Mucosa of rectum (tissue), 2 donors: ENCODE data around the gene PRSS48.

Experiments used
- H3K27ac ChIP-seq, 2 donors: one replicate each; pipeline ENCODE4 v1.7.0; 2013; ENCODE audit warnings: inconsistent platforms in 2 of 2, low read depth in 2 of 2, low read length in 2 of 2
- H3K27me3 ChIP-seq, 2 donors: one replicate each; pipeline ENCODE4 v1.7.0; 2013; ENCODE audit warnings: low read length in 2 of 2; ENCODE audit not compliant: control insufficient read depth in 2 of 2, insufficient read depth in 2 of 2
- H3K36me3 ChIP-seq, 2 donors: one replicate each; pipeline ENCODE4 v1.7.0; 2013; ENCODE audit warnings: low read length in 2 of 2; ENCODE audit not compliant: control insufficient read depth in 2 of 2, insufficient read depth in 2 of 2
- H3K4me1 ChIP-seq, 2 donors: one replicate each; pipeline ENCODE4 v1.7.0; 2013; ENCODE audit warnings: low read length in 2 of 2, mild to moderate bottlenecking in 1 of 2; ENCODE audit not compliant: control insufficient read depth in 2 of 2, insufficient read depth in 2 of 2
- H3K4me3 ChIP-seq, 2 donors: one replicate each; pipeline ENCODE4 v1.7.0; 2013; ENCODE audit warnings: low read length in 2 of 2
- H3K9ac ChIP-seq, 2 donors: one replicate each; pipeline ENCODE4 v1.7.0; 2013; ENCODE audit warnings: low read length in 2 of 2, low read depth in 1 of 2, mild to moderate bottlenecking in 1 of 2
- H3K9me3 ChIP-seq, 2 donors: one replicate each; pipeline ENCODE4 v1.7.0; 2013; ENCODE audit warnings: low read length in 2 of 2; ENCODE audit not compliant: control insufficient read depth in 2 of 2
- donor health status: healthy.
- donor health status: Normal muscosa, but diverticular disease.

Gene PRSS48

GRCh38 chr4:151325111-151325948, 48.4 kb downstream of the PRSS48 start, which contains the start of gene SH3D19:
SH3D19 (minus strand) TSS chr4:151325605; CDS start chr4:151325352, 253 bp downstream.
- Histone ChIP-seq H3K9me3 (no peaks in the 10 kb centered on the region), H3K9ac (peak within 1 kb of the TSS; percentile 79 to 94), H3K27ac (peak within 1 kb of the TSS; percentile 93 to 95), H3K36me3 (no peaks in the 10 kb centered on the region), H3K4me3 (peak within 1 kb of the TSS; percentile 63 to 87), H3K4me1 (peaks cover 19 to 56% of the 10 kb centered on the region in 2 donors), H3K27me3 (no peaks in the 10 kb centered on the region)

- Histone ChIP-seq H3K36me3 (no peaks in the 10 kb centered on the region), H3K9ac (peak overlapping the region; percentile 79 to 94), H3K9me3 (no peaks in the 10 kb centered on the region), H3K4me3 (peak overlapping the region; percentile 63 to 87), H3K27me3 (no peaks in the 10 kb centered on the region), H3K27ac (peak overlapping the region; percentile 93 to 95), H3K4me1 (peaks cover 19 to 55% of the 10 kb centered on the region in 2 donors)
Observed at GRCh38 chr4:151325949-151326246, 48.9 kb downstream of the PRSS48 start.

DNA sequence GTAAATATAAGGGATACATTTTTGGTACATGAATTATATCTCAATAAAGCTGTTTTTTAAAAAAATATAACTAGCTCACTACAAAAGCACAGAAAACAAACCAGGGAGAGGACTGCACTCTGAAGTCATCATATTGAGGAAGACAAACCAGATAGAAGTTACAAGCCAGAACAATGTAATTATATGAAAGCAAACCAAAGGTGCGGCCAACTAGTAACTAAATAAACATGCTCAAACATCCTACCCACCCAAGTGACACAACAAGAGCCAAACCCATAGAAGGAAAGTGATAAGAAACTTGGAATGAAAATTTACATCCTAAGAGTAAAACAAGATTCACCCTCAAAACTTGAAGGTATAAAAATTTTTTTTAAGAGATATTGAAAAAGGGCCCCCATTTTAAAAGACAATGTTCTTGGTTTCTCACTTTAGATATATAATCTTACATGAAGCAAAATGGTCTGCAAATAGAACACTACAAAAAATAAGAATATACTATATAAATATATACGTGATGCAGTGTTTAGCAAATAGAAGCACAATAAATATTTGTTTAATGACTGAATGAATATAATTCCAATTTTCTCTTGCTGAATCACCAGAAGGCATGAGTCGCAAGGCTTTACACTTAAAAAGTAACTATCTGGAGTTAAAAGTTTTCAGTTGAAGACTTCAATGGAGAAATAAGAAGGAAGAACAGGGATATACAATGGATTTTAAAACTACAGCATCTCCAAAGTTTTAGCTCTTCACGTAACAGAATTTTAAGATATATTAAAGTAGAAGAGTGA, 52.5 kb downstream of the PRSS48 start:
- Histone ChIP-seq H3K36me3 (no peaks in the 10 kb centered on the region), H3K27ac (peak overlapping the region; percentile 81), H3K9ac (no peak overlapping the region), H3K4me3 (no peak overlapping the region), H3K9me3 (no peaks in the 10 kb centered on the region), H3K4me1 (peaks cover 5 to 39% of the 10 kb centered on the region in 2 donors), H3K27me3 (no peaks in the 10 kb centered on the region)

DNA sequence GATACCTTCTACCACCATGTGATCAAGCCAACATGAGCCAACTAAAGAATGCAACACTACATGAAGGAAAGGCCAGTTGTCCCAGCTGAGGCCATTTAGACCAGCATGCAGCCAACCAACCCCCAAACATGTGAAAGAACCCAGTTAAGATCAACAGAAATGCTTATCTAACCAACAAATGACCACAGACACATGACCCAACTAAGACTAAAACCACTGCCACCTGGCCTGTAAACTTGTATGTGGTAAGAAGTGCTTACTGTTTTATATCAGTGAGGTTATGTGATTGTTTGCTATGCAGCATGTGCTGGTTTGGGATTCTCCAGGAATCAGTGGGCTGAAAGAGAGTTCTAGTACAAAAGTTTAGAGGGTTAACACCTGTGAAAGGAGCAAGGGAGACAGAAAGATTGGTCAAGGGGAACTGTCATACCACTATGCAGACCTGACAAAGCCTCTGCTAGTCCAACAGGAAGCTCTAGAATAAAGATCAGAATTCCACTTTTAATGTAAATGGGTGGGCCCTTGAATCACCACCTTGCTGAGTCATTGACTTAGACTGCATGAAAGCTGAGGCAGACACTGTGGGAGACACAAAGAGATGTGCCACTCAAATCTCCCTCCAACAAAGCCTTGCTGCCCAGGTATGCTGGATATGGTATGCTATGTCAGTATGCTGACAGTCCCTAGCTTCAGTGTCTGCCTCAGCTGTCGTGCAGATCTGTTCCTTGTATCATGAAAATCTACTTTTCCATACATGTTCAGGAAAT, 54.5 kb downstream of the PRSS48 start:
- Histone ChIP-seq H3K9ac (no peak overlapping the region), H3K27me3 (no peaks in the 10 kb centered on the region), H3K9me3 (no peaks in the 10 kb centered on the region), H3K36me3 (no peaks in the 10 kb centered on the region), H3K4me1 (peaks cover 2 to 35% of the 10 kb centered on the region in 2 donors), H3K4me3 (no peak overlapping the region), H3K27ac (peak overlapping the region; percentile 12 to 73)

DNA sequence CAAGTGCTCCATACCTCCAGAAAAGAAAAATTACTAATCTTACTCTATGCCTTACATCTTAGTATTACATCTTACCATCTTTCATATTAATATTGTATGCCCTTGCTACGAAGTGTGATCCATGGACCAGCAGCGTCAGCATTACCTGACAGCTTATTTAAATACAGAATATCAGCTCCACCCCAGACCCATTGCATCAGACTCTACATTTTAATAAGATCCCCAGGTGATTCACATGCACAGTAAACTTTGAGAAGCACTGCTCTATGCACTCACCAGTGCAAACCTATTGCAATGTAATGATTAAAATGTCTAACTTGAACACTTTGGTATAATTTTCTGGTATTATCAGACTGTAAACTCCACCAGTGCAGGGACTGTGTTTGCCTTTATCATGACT, 62.5 kb downstream of the PRSS48 start:
- no peak overlapping the region for H3K4me3 ChIP-seq
- peak overlapping the region in 1 of 2 donors; percentile 10 for H3K27ac ChIP-seq
- no peak overlapping the region for H3K9ac ChIP-seq
- H3K4me1 ChIP-seq = peaks cover 2 to 25% of the 10 kb centered on the region in 2 donors
- no peaks in the 10 kb centered on the region for H3K36me3 ChIP-seq
- no peaks in the 10 kb centered on the region for H3K9me3 ChIP-seq
- no peaks in the 10 kb centered on the region for H3K27me3 ChIP-seq

- H3K9ac ChIP-seq = peak overlapping the region in 1 of 2 donors; percentile 24
- no peaks in the 10 kb centered on the region for H3K27me3 ChIP-seq
- no peaks in the 10 kb centered on the region for H3K9me3 ChIP-seq
- peaks cover 2 to 25% of the 10 kb centered on the region in 2 donors for H3K4me1 ChIP-seq
- no peaks in the 10 kb centered on the region for H3K36me3 ChIP-seq
- H3K4me3 ChIP-seq = peak overlapping the region in 1 of 2 donors; percentile 22
- H3K27ac ChIP-seq = peak overlapping the region; percentile 77 to 86
Observed at GRCh38 chr4:151340751-151341385, 63.9 kb downstream of the PRSS48 start.
